ENCODE data around the gene TMPRSS11A.

TMPRSS11A gene

GRCh38 chr4:67871867-67872266 lies 91.4 kb downstream of the TMPRSS11A start:
- DNase-seq (ENCODE audit: low read depth) = no peak

DNA sequence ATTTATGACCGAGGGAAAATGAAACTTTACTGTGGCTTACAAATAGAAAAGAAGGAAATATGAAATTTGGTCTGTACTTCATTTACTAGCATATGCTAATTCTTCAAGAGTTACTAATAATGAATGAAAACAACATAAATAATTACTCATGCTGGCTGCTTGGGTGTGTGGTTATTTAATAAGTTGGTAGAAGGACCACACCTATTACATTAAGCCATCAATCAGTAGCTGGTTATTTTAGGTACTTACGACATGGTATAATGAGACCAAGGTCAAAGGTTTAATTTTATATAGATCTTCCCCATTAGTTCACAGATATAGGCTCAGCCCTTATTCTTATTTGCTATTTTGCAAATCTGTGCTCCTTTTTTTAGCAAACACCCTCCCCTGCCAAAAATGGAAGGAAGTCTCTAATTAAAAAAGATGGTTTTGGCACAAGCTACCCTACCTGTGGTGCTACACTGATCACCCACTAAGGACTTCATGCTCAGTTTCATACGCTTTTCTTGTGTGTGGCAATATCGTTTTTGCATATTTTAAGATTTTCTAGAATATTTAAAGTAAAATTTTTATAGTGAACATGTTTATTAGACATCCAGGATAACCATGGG lies 93.6 kb downstream of the TMPRSS11A start:
- DNase-seq (ENCODE audit: low read depth) = no peak

- DNase-seq (ENCODE audit: low read depth) = no peak
Measured at GRCh38 chr4:67861513-67861912, 101.8 kb downstream of the TMPRSS11A start.
